Liver (tissue), 9 donors: ENCODE data around the gene FRMD4A. TPM values are rescaled to one million over a fixed set of nuclear protein-coding genes. Genes with fewer than 3 reads are reported as not detected.

Experiments used
- DNase-seq: peaks from one replicate; pipeline ENCODE4 v3.0.0-alpha.2; 2017; ENCODE audit warnings: low spot score
- H3K27ac ChIP-seq, 2 donors: one replicate each; pipeline ENCODE4 v1.7.0; 2013; ENCODE audit warnings: inconsistent platforms in 2 of 2, low read length in 2 of 2, control low read depth in 1 of 2, low read depth in 1 of 2, mild to moderate bottlenecking in 1 of 2
- H3K27me3 ChIP-seq, 4 donors: one replicate each; pipeline versions ENCODE4 v1.6.1 to v1.7.0; 2013; ENCODE audit warnings: low read length in 3 of 4, inconsistent platforms in 1 of 4, mild to moderate bottlenecking in 1 of 4, moderate library complexity in 1 of 4; ENCODE audit not compliant: control insufficient read depth in 4 of 4, insufficient read depth in 4 of 4
- H3K36me3 ChIP-seq, 4 donors: one replicate each; pipeline versions ENCODE4 v1.6.1 to v1.7.0; 2013; ENCODE audit warnings: low read length in 3 of 4, mild to moderate bottlenecking in 3 of 4, low read depth in 1 of 4, moderate library complexity in 1 of 4; ENCODE audit not compliant: control insufficient read depth in 4 of 4, insufficient read depth in 3 of 4
- H3K4me1 ChIP-seq, 4 donors: one replicate each; pipeline versions ENCODE4 v1.6.1 to v1.7.0; 2013; ENCODE audit warnings: low read length in 3 of 4, mild to moderate bottlenecking in 3 of 4, moderate library complexity in 1 of 4; ENCODE audit not compliant: control insufficient read depth in 4 of 4, insufficient read depth in 4 of 4
- H3K4me3 ChIP-seq, 3 donors: one replicate each; pipeline versions ENCODE4 v1.6.1 to v1.7.0; 2013; ENCODE audit warnings: low read length in 3 of 3, control low read depth in 1 of 3, low read depth in 1 of 3, mild to moderate bottlenecking in 1 of 3
- H3K9ac ChIP-seq, 2 donors: one replicate each; pipeline ENCODE4 v1.7.0; 2013; ENCODE audit warnings: low read length in 2 of 2, mild to moderate bottlenecking in 2 of 2, moderate library complexity in 2 of 2, control low read depth in 1 of 2, low read depth in 1 of 2
- H3K9me3 ChIP-seq, 4 donors: one replicate each; pipeline versions ENCODE4 v1.6.1 to v1.7.0; 2013; ENCODE audit warnings: low read length in 3 of 4; ENCODE audit not compliant: control insufficient read depth in 4 of 4
- ATF3 ChIP-seq: IDR thresholded peaks from 2 replicates; pipeline ENCODE4 v1.6.1; 2016; ENCODE audit warnings: antibody characterized with exemption
- CTCF ChIP-seq: fragments of 150-350 bp; IDR thresholded peaks from 2 replicates; pipeline ENCODE4 v1.5.1; 2017; ENCODE audit warnings: improper control_type of control experiment, low read depth, low read length; ENCODE audit not compliant: missing input control
- EGR1 ChIP-seq, 2 donors: IDR thresholded peaks; 2 replicates each; pipeline ENCODE4 v1.6.1; 2016 to 2018; ENCODE audit warnings: antibody characterized with exemption in 2 of 2, low read depth in 2 of 2
- FOXA1 ChIP-seq: IDR thresholded peaks from 2 replicates; pipeline ENCODE4 v1.6.1; 2016; ENCODE audit warnings: antibody characterized with exemption
- FOXA2 ChIP-seq: IDR thresholded peaks from 2 replicates; pipeline ENCODE4 v1.6.1; 2016; ENCODE audit warnings: antibody characterized with exemption
- GABPA ChIP-seq, 2 donors: IDR thresholded peaks in 1 of 2; conservative IDR thresholded peaks in 1 of 2; 2 replicates each; pipeline ENCODE4 v1.6.1; 2016; ENCODE audit warnings: antibody characterized with exemption in 2 of 2, mild to moderate bottlenecking in 1 of 2, moderate library complexity in 1 of 2
- HNF4A ChIP-seq, 2 donors: conservative IDR thresholded peaks; 2 replicates each; pipeline ENCODE4 v1.6.1; 2016; ENCODE audit warnings: antibody characterized with exemption in 2 of 2, mild to moderate bottlenecking in 2 of 2
- HNF4G ChIP-seq: IDR thresholded peaks from 2 replicates; pipeline ENCODE4 v1.6.1; 2016; ENCODE audit warnings: antibody characterized with exemption
- JUND ChIP-seq, 2 donors: IDR thresholded peaks; 2 replicates each; pipeline ENCODE4 v1.6.1; 2016; ENCODE audit warnings: antibody characterized with exemption in 2 of 2
- NR2F2 ChIP-seq: IDR thresholded peaks from 2 replicates; pipeline ENCODE4 v1.6.1; 2016; ENCODE audit warnings: antibody characterized with exemption
- RAD21 ChIP-seq, 2 donors: IDR thresholded peaks; 2 replicates each; pipeline ENCODE4 v1.6.1; 2016; ENCODE audit warnings: antibody characterized with exemption in 2 of 2, mild to moderate bottlenecking in 2 of 2
- REST ChIP-seq: IDR thresholded peaks from 2 replicates; pipeline ENCODE4 v1.6.1; 2016; ENCODE audit warnings: antibody characterized with exemption, mild to moderate bottlenecking
- RXRA ChIP-seq, 2 donors: IDR thresholded peaks; 2 replicates each; pipeline ENCODE4 v1.6.1; 2017 to 2018; ENCODE audit warnings: antibody characterized with exemption in 2 of 2, mild to moderate bottlenecking in 1 of 2
- SP1 ChIP-seq: IDR thresholded peaks from 2 replicates; pipeline ENCODE4 v1.6.1; 2018; ENCODE audit warnings: antibody characterized with exemption, mild to moderate bottlenecking
- TAF1 ChIP-seq: conservative IDR thresholded peaks from 2 replicates; pipeline ENCODE4 v1.6.1; 2016; ENCODE audit warnings: antibody characterized with exemption, mild to moderate bottlenecking
- YY1 ChIP-seq: IDR thresholded peaks from 2 replicates; pipeline ENCODE4 v1.6.1; 2016; ENCODE audit warnings: antibody characterized with exemption, mild to moderate bottlenecking
- ZBTB33 ChIP-seq: IDR thresholded peaks from 2 replicates; pipeline ENCODE4 v1.6.1; 2016; ENCODE audit warnings: antibody characterized with exemption
- WGBS: extraction: QIAGEN DNeasy Blood & Tissue Kit; methylation state at CpG from one replicate; pipeline ENCODE4 v1.1.7; 2013; 5-methylcytosine and 5-hydroxymethylcytosine counted together
- polyA plus RNA-seq, 2 donors: library from polyadenylated mRNA; stranded (reverse) in 1 of 2; unstranded in 1 of 2; fragments of 200-250 nt in 1 of 2; fragments of >200 nt in 1 of 2; fragmentation: Nextera tagmentation in 1 of 2; extraction: Ambion mirVana in 1 of 2; gene quantifications; one replicate each; pipeline versions ENCODE4 v1.2.1 to v1.2.3, GENCODE V29; 2013 to 2015
- total RNA-seq, 2 donors: library from RNA; depleted of rRNA; stranded (reverse); fragments of >200 nt; gene quantifications; one replicate each; pipeline ENCODE4 v1.2.3, GENCODE V29; 2014
- TF ChIP-seq, protein P1 (sequence below): IDR thresholded peaks from 2 replicates; pipeline ENCODE4 v1.6.1; 2016; ENCODE audit warnings: antibody characterized with exemption
- donor health status: healthy.
- donor health status: healthy.
- donor health status: healthy.
- donor health status: healthy.
- donor health status: healthy.

The FRMD4A gene
- total and polyA plus RNA-seq, 4 donors: 8.2 to 34.3 (median 13.1) TPM

DNA sequence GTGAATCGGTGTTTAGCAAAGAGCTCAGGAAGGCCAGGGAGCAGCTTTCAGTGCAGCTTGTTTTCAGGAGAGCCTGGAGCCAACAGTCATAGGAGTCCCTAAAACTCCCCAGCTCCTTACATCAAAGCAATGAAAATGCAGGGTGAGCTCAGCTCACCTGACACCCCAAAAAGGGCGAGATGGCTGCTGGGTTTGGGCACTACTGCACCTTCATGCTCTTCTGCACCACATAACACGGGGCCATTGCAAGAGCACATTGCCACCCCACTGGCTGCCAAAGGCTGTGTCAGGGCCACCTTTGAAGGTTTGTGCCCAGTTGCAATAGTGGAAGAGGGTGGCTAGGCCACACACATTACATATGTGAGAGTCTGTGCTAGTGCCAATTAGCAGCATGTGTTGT is 25.0 kb upstream of the FRMD4A start:
- Histone ChIP-seq H3K4me3 (no peak overlapping the region), H3K9me3 (no peaks in the 10 kb centered on the region), H3K9ac (no peak overlapping the region), H3K36me3 (no peaks in the 10 kb centered on the region), H3K4me1 (no peaks in the 10 kb centered on the region), H3K27ac (no peak overlapping the region), H3K27me3 (peaks cover 0 to 3% (median under 1%) of the 10 kb centered on the region in 4 donors)
- WGBS: 82% methylated on average over 3 of the region's 3 CpGs
- DNase-seq: no peak
- TF ChIP-seq FOXA2: no peak
- no peak for TF ChIP-seq ATF3
- TF ChIP-seq ZBTB33: no peak
- TF ChIP-seq TAF1: no peak
- no peak for TF ChIP-seq RAD21 (IDR thresholded peaks at IDR 0.05)
- TF ChIP-seq, protein P1, sequence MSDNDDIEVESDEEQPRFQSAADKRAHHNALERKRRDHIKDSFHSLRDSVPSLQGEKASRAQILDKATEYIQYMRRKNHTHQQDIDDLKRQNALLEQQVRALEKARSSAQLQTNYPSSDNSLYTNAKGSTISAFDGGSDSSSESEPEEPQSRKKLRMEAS: no peak

DNA sequence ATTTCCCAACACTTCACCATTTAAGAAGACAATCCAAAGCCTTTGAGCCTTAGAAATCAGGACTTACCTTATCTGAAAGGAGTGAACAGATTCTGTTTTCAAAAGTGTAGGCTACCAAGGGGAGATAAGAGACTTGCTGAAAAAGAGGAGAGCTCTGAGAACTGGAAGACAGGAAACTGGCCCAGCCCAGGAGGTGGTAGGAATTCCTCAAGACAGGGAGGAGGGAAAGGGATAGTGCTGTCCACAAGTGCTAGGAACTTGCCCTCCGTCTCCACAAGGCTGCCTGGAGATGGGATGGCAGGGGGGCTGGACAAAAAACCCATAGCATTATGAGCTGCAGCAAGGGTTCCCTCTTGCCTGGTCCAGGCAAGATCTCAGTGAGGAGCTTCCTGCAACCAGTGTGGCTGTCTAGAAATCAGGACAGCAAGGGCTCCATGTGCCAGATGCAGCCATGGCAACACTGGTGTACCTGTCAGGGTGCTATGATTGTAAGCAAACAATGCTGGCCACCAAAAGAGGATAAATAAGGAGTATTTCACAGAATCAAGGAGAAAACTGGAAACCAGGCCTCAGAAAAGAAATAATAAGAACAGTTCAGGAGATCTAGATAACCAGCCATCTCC is 22.7 kb upstream of the FRMD4A start:
- DNase-seq: no peak
- WGBS: 87% methylated on average over 1 of the region's 1 CpG
- Histone ChIP-seq H3K36me3 (no peaks in the 10 kb centered on the region), H3K4me1 (no peaks in the 10 kb centered on the region), H3K27ac (no peak overlapping the region), H3K4me3 (no peak overlapping the region), H3K9me3 (no peaks in the 10 kb centered on the region), H3K9ac (no peak overlapping the region), H3K27me3 (peaks cover 0 to 2% (median 0%) of the 10 kb centered on the region in 4 donors)
- no peak for TF ChIP-seq ZBTB33
- TF ChIP-seq FOXA2: no peak
- TF ChIP-seq SP1: no peak
- no peak for TF ChIP-seq HNF4A (conservative IDR thresholded peaks at IDR 0.05)
- TF ChIP-seq ATF3: no peak
- no peak for TF ChIP-seq CTCF
- no peak for TF ChIP-seq REST
- TF ChIP-seq FOXA1: no peak
- TF ChIP-seq, protein P1: no peak
- TF ChIP-seq YY1: no peak
- TF ChIP-seq RXRA (IDR thresholded peaks at IDR 0.05): no peak
- TF ChIP-seq RAD21 (IDR thresholded peaks at IDR 0.05): no peak
- no peak for TF ChIP-seq EGR1 (IDR thresholded peaks at IDR 0.05; ENCODE audit: low read depth in 2 of 2)
- no peak for TF ChIP-seq TAF1
- no peak for TF ChIP-seq JUND (IDR thresholded peaks at IDR 0.05)
- TF ChIP-seq GABPA (IDR thresholded peaks at IDR 0.05 in 1 of 2, conservative IDR thresholded peaks at IDR 0.05 in 1 of 2): no peak
- no peak for TF ChIP-seq HNF4G
- no peak for TF ChIP-seq NR2F2
